Hepatic stellate cell (primary cell): ENCODE measurements around the gene MAD1L1.
"Not testable (repeated sequence)": the region's sequence is repeated elsewhere in the genome, so short reads cannot be mapped to it uniquely, and the experiment has no call there.

Source experiments
- DNase-seq: peaks from one replicate; pipeline ENCODE4 v3.0.0; 2011; ENCODE audit warnings: low spot score

The MAD1L1 gene

GRCh38 chr7:1985936-1986335, 246.8 kb downstream of the MAD1L1 start:
- no peak for DNase-seq

- no peak for DNase-seq
These were observed 247.7 kb downstream of the MAD1L1 start for GRCh38 chr7:1985042-1985441.

- no peak for DNase-seq
These were observed 250.9 kb downstream of the MAD1L1 start for GRCh38 chr7:1981878-1982230.

DNA sequence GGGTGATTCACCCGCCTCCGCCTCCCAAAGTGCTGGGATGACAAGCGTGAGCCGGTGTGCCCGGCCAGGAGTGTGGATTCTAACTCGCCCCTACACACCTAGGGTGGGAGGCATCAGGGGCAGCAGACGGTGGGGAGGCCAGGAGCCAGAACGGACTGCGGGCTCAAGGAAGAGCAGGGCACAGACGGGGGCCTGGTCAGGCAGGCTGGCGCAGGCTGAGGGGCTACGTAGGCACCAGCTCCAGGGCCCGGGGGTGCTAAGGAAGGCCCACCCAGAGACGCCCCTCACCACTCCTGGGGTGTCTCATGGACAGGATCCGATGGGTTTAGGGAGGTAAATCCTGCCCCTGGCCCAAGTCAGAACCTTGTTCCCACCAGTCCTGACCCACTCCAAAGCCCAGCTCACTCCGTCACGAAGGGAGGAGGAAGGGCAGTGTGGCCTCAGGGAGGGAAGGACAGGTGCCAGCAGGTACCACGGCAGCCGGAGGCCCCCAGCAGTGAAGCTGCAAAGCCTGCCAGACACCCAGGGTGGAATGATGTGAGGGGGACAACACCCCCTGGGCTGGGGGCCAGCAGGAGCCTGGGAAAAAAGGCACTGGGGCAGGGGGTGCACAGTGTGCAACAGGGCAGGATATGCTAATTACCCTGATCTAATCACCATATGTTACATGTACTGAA, 251.4 kb downstream of the MAD1L1 start:
- DNase-seq, result no peak

DNA sequence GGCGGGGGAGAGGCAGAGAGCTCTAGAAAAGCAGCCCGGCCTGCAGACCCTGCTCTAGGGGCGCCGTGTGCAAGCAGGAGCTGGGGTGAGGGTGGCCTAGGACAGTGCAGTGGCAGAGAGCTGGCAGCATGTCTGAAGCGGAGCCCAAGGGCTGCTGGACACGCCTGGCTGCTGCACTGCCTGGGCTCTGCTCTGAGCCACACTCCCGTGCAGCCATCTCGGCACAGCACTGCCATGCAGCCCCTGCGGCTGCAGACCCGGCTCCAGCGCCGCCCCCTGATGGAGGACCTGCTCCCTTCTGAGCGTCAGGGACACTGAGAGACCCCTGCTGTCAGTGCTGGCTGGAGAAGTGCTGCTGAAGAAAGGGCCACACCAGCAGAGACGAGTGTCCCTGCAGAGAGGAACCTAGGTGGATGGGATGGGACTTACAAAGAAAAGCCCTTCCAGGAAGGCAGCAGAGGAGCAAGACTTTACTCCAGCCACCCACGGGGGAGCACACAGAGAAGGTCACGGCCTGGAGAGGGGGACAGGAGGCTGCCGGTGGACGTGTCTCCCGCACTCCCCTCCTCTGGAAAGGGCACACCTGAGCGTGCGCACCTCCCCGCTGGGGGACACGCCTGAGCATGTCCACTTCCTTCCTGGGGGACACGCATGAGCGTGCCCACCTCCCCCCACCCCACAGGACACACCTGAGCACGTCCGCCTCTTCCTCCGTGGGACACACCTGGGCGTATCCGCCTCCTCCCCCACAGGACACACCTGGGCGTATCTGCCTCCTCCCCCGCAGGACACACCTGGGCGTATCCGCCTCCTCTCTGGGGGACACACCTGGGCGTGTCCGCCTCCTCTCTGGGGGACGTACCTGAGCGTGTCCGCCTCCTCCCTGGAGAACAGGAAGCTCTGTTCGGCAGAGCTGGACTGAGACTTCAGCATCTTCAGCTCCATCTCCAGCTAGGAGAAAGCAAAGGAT, 252.9 kb downstream of the MAD1L1 start:
- DNase-seq, result no peak

- no peak for DNase-seq
These were observed 253.8 kb downstream of the MAD1L1 start for GRCh38 chr7:1978656-1979590.

DNA sequence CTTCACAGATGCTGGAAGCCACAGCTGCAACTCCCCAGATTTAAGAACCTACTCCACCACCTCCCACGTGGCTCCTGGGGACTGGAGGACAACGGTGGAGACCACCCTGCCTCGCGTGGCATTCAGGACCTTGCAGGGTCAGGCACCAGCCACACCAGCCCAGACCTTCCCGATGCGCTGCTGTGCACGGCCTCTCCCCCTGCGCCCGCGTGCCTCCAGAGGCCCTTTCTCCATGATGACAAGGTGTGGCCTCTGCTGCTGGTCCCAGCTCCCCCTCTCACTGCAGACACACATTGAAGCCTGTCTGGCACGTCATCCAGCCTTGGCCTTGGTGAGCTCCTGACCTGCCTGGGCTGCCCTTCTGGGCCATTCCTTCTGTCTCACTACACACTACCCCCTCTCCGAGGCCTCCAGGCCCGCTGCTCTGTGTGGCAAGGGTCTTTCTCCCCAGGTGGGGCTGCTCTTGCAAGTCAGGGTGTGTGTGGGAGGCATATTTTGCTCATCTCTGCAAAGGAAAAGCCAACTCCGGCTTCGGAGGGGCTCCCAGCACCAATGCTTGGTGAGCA, 254.8 kb downstream of the MAD1L1 start:
- no peak for DNase-seq

DNA sequence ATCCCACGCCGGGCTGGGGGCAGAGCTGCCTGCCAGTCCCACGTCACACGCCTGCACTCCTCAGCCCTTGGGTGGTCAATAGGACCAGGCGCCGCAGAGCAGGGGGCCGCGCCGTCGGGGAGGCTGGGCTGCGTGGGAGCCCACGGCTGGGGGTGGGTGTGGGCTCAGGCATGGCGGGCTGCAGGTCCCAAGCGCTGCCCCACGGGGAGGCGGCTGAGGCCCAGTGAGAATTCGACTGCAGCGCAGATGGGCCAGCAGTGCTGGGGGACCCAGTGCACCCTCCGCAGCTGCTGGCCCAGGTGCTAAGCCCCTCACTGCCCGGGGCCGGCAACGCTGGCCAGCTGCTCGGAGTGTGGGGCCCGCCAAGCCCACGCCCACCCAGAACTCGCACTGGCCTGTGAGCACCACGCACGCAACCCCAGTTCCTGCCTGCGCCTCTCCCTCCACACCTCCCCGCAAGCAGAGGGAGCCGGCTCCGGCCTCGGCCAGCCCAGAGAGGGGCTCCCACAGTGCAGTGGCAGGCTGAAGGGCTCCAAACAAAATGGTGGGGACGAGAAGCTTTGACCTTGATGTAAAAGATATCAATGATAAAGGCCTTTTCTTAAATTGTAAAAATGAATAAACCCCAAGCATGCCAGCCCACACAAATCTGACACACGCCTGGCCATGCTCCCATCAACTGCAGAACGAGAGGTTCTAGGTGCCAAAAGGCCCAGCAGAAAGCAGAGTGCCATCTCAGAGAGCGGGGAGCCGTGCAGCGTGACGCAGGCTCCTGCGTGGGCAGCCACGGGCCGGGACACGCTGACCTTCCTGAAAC, 255.5 kb downstream of the MAD1L1 start:
- DNase-seq, result no peak

- not testable (repeated sequence) for DNase-seq
These were observed 256.2 kb downstream of the MAD1L1 start for GRCh38 chr7:1976521-1976920.

DNA sequence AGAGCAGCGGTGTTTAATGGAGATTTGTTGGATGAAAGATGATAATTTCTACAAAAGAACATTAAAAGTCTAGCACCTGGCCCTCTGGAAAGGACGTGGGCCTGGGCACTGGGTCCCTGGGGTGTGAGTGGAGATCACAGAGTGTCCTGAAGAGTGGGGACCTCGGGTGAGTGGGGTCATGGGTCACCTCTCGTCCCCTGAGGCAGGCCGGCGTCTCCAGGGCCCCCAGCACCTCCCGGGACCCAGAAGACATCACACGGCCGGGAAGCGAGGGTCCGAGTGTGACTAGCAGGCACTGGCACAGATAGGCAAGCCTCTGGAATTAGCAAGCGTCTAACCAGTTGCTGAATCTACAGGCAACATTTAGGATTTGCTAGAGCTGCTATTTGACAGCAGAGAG, 257.2 kb downstream of the MAD1L1 start:
- no peak for DNase-seq

DNA sequence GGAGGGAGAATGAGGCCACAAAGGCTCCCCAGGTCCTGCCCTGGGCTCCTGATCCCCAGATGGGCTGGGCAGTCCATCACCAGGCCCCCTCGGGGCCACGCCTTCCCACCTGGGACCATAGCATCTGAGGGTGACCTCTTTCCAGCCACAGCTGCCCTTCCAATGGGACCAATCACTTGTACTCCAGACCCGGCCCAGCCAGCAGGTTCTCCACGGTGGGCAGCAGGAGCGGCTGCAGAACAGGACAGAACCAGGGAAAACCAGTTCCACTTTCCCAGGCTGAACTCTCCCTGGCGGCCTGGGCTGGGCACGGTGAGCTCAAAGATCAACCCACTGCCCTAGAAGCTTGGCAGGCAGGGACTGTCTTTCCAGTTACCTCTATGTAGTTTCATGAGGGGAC, 257.6 kb downstream of the MAD1L1 start:
- DNase-seq, result no peak

GRCh38 chr7:1974290-1975101, 258.2 kb downstream of the MAD1L1 start:
- DNase-seq, result no peak

GRCh38 chr7:1973321-1974251, 259.2 kb downstream of the MAD1L1 start:
- DNase-seq, result no peak

- no peak for DNase-seq
These were observed 260.0 kb downstream of the MAD1L1 start for GRCh38 chr7:1972744-1973143.

DNA sequence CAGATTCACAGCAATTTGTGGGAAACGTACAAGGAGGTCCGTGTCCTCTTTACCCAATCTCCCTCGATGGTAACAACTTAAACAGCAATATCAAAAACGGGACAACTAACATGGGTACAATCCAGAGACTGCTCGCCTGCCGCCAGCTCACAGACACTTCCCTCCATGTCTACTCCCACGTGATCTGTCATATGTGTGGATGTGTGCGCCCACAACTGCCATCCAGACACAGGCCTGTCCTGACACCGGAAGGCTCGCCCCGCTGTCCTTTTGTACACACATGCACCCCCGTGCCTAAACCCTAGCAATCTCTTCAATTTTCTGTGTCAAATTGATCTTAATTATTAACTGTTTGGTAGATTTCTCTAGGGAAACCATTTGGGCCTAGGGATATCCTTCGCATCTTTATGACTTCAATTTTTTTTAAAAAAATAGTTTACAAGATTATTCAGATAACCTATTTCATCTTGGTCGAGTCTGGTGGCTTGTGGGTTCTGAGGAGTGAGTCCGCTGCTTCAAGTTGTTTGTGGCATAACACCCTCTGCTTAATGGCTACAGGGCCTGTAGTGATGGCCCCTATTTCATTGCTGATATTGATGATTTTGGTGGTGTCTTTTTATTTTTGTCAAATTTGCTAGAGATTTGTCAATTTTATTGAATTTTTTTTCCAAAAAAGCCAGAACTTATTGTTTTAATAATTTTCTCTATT, 260.6 kb downstream of the MAD1L1 start:
- no peak for DNase-seq

DNA sequence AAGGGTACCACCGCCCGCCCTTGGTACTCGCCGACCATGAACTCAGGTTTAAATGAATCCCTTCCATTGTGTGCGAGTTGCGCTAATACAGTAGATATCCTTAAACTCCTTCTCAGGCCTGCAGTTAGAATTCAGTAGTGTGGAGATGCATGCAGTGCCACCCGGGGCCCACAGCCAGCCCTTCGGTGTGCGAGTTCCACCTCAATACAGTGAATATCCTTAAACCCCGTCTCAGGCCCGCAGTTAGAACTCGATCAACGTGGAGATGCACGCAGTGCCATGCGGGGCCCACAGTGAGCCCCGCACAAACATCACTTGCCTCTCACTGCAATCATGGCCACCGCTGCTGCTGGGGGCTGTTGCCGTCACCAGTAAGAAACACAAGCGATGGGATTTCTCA, 261.9 kb downstream of the MAD1L1 start:
- DNase-seq, result no peak

DNA sequence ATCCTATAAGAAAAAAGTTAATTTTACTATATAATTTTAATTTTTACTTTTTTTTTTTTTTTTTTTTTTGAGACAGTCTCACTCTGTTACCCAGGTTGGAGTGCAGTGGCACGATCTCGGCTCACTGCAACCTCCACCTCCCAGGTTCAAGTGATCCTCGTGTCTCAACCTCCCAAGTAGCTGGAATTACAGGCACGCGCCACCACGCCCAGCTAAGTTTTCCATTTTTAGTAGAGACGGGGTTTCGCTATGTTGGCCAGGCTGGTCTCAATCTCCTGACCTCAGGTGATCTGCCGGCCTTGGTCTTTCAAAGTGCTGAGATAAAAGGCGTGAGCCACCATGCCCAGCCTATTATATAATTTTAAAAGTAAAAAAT, 262.5 kb downstream of the MAD1L1 start:
- DNase-seq, result not testable (repeated sequence)

- DNase-seq, result no peak
These were observed 263.1 kb downstream of the MAD1L1 start for GRCh38 chr7:1969459-1970284.
